A549 (cell line): Measurements from ENCODE around the gene HP1BP3. TPM values are rescaled to one million over a fixed set of nuclear protein-coding genes. Genes with fewer than 3 reads are reported as not detected.

ENCODE experiments used
- ATAC-seq, 2 experiments: fragments of 200-7000 bp in 1 of 2; fragments of >200 bp in 1 of 2; cut with Nextera tagmentation in 1 of 2; cut with Tn5 transposase in 1 of 2; 3 replicates each; pipeline versions ENCODE4 v1.8.0 to v1.9.1; 2018 to 2020; ENCODE audit warnings: mild to moderate bottlenecking in 1 of 2, moderate library complexity in 1 of 2
- CTCF ChIA-PET: fragments of 300-600 bp; sonication (Branson Sonifier 250); formaldehyde crosslinking; extraction: SDS; loops from one replicate; lab custom pipeline; 2021; ENCODE audit warnings: antibody characterized with exemption, inconsistent platforms; lab: Yijun Ruan, JAX
- POLR2A ChIA-PET: fragments of 350-600 bp; formaldehyde crosslinking; extraction: SDS; loops from one replicate; lab custom pipeline; 2021; ENCODE audit warnings: antibody characterized with exemption, inconsistent platforms; lab: Yijun Ruan, JAX
- DNase-seq, 2 experiments: peaks; one replicate each; pipeline versions ENCODE4 v3.0.0 to v3.0.0-alpha.2; 2011 to 2016; ENCODE audit warnings: low read depth in 1 of 2, low spot score in 1 of 2
- FAIRE-seq: peaks from 2 replicates; lab custom pipeline; 2011; peaks lifted over from hg19 to GRCh38; lab: Jason Lieb, UNC
- H3K27ac ChIP-seq, 2 experiments: fragments of >200 bp; sonication (Bioruptor Twin); formaldehyde crosslinking; 3 replicates each; pipeline ENCODE4 v1.5.1; 2016 to 2017
- H3K4me1 ChIP-seq: fragments of >200 bp; sonication (Bioruptor Twin); formaldehyde crosslinking; 3 replicates; pipeline ENCODE4 v1.6.1; 2016
- H3K4me2 ChIP-seq: fragments of >200 bp; sonication (Bioruptor Twin); formaldehyde crosslinking; 3 replicates; pipeline ENCODE4 v1.6.1; 2016
- H3K4me3 ChIP-seq: fragments of >200 bp; sonication (Bioruptor Twin); formaldehyde crosslinking; 3 replicates; pipeline ENCODE4 v1.5.1; 2016
- H3K9me3 ChIP-seq: fragments of >200 bp; sonication (Bioruptor Twin); formaldehyde crosslinking; 3 replicates; pipeline ENCODE4 v1.6.1; 2016
- BCL3 ChIP-seq: fragments of >200 bp; sonication (Bioruptor Twin); formaldehyde crosslinking; IDR thresholded peaks from 3 replicates; pipeline ENCODE4 v1.6.1; 2016
- CBX2 ChIP-seq: fragments of 200-600 bp; sonication (generic); IDR thresholded peaks from 2 replicates; pipeline ENCODE4 v1.6.1; 2016; ENCODE audit warnings: low read depth, mild to moderate bottlenecking, borderline replicate concordance
- CEBPB ChIP-seq, 2 experiments: fragments of >200 bp in 1 of 2; sonication (Bioruptor Twin) in 1 of 2; formaldehyde crosslinking in 1 of 2; IDR thresholded peaks; 2 replicates each; pipeline ENCODE4 v1.6.1; 2012 to 2016
- CHD2 ChIP-seq: fragments of 150-350 bp; IDR thresholded peaks from 2 replicates; pipeline ENCODE4 v1.6.1; 2014; ENCODE audit warnings: low read length; ENCODE audit not compliant: partially characterized antibody
- CHD4 ChIP-seq: fragments of 200-600 bp; sonication (generic); IDR thresholded peaks from 2 replicates; pipeline ENCODE4 v1.6.1; 2016; ENCODE audit warnings: antibody characterized with exemption, mild to moderate bottlenecking, borderline replicate concordance
- E2F6 ChIP-seq: IDR thresholded peaks from 2 replicates; pipeline ENCODE4 v1.6.1; 2012; ENCODE audit warnings: low read depth, borderline replicate concordance
- EHF ChIP-seq: fragments of 250-450 bp; sonication (Bioruptor Pico); IDR thresholded peaks from 2 replicates; pipeline ENCODE4 v1.5.0; 2020; ENCODE audit warnings: mild to moderate bottlenecking
- ELK1 ChIP-seq: fragments of 150-350 bp; IDR thresholded peaks from 2 replicates; pipeline ENCODE4 v1.6.1; 2014; ENCODE audit warnings: low read depth, mild to moderate bottlenecking, low read length
- EP300 ChIP-seq, 2 experiments: fragments of >200 bp; sonication (Bioruptor Twin); formaldehyde crosslinking; IDR thresholded peaks; 2 replicates in 1 of 2; 3 replicates in 1 of 2; pipeline ENCODE4 v1.6.1; 2016 to 2017
- GATA3 ChIP-seq: IDR thresholded peaks from 2 replicates; pipeline ENCODE4 v1.6.1; 2012; ENCODE audit warnings: borderline replicate concordance
- HDAC2 ChIP-seq: fragments of 200-600 bp; sonication (generic); IDR thresholded peaks from 2 replicates; pipeline ENCODE4 v1.6.1; 2016
- HES2 ChIP-seq: fragments of >200 bp; sonication (Bioruptor Twin); formaldehyde crosslinking; IDR thresholded peaks from 2 replicates; pipeline ENCODE4 v1.6.1; 2016
- HEYL ChIP-seq: fragments of 250-450 bp; sonication (Bioruptor Pico); IDR thresholded peaks from 2 replicates; pipeline ENCODE4 v1.8.0; 2021; ENCODE audit warnings: mild to moderate bottlenecking, moderate library complexity
- HOXA7 ChIP-seq: fragments of 250-450 bp; sonication (Bioruptor Pico); IDR thresholded peaks from 2 replicates; pipeline ENCODE4 v1.5.0; 2020; ENCODE audit warnings: mild to moderate bottlenecking, moderate library complexity
- JUN ChIP-seq, 2 experiments: fragments of >200 bp; sonication (Bioruptor Twin); formaldehyde crosslinking; IDR thresholded peaks; 2 replicates in 1 of 2; 3 replicates in 1 of 2; pipeline ENCODE4 v1.6.1; 2016 to 2017
- KDM5A ChIP-seq: fragments of 200-600 bp; sonication (generic); IDR thresholded peaks from 2 replicates; pipeline ENCODE4 v1.6.1; 2016; ENCODE audit warnings: antibody characterized with exemption, mild to moderate bottlenecking
- MYC ChIP-seq: IDR thresholded peaks from 2 replicates; pipeline ENCODE4 v1.6.1; 2012; ENCODE audit warnings: mild to moderate bottlenecking, inconsistent platforms, low read length, improper control_type of control experiment, borderline replicate concordance
- NFE2L2 ChIP-seq: fragments of 150-350 bp; conservative IDR thresholded peaks from 2 replicates; pipeline ENCODE4 v1.6.1; 2014; ENCODE audit warnings: low read length
- PHF8 ChIP-seq: fragments of 200-600 bp; sonication (generic); IDR thresholded peaks from 2 replicates; pipeline ENCODE4 v1.6.1; 2016; ENCODE audit warnings: low read depth, mild to moderate bottlenecking, antibody characterized with exemption, moderate library complexity, borderline replicate concordance
- POLR2A ChIP-seq: IDR thresholded peaks from 2 replicates; pipeline ENCODE4 v1.6.1; 2012; ENCODE audit warnings: mild to moderate bottlenecking, low read length
- RAD21 ChIP-seq, 2 experiments: fragments of >200 bp in 1 of 2; sonication (Bioruptor Twin) in 1 of 2; formaldehyde crosslinking in 1 of 2; IDR thresholded peaks in 1 of 2; conservative IDR thresholded peaks in 1 of 2; 2 replicates in 1 of 2; 3 replicates in 1 of 2; pipeline ENCODE4 v1.6.1; 2012 to 2018; ENCODE audit warnings: inconsistent platforms in 1 of 2
- RCOR1 ChIP-seq: fragments of 150-350 bp; IDR thresholded peaks from 2 replicates; pipeline ENCODE4 v1.6.1; 2014; ENCODE audit warnings: antibody characterized with exemption, low read length, low read depth
- RNF2 ChIP-seq: fragments of 200-600 bp; sonication (generic); IDR thresholded peaks from 2 replicates; pipeline ENCODE4 v1.6.1; 2016; ENCODE audit warnings: low read depth, mild to moderate bottlenecking, antibody characterized with exemption, moderate library complexity, borderline replicate concordance
- TFCP2L1 ChIP-seq: fragments of 250-450 bp; sonication (Bioruptor Pico); IDR thresholded peaks from 2 replicates; pipeline ENCODE4 v1.5.0; 2021; ENCODE audit warnings: mild to moderate bottlenecking
- USF2 ChIP-seq: fragments of 450-650 bp; IDR thresholded peaks from 2 replicates; pipeline ENCODE4 v1.6.1; 2014; ENCODE audit warnings: antibody characterized with exemption
- ZC3H11A ChIP-seq: fragments of 450-650 bp; IDR thresholded peaks from 2 replicates; pipeline ENCODE4 v1.6.1; 2014; ENCODE audit warnings: antibody characterized with exemption, mild to moderate bottlenecking
- WGBS: methylation state at CpG from one replicate; pipeline ENCODE4 v1.1.6; 2017; ENCODE audit errors: missing lambda C conversion rate; 5-methylcytosine and 5-hydroxymethylcytosine counted together
- polyA plus RNA-seq, 4 experiments: library from polyadenylated mRNA; depleted of rRNA in 3 of 4; stranded (reverse); fragments of >200 nt; fragmentation: RNase III in 1 of 4; extraction: RNeasy Plus Mini Kit Qiagen cat#74134 plus additional on column Dnase treatment in 1 of 4; gene quantifications; 2 replicates in 3 of 4; 3 replicates in 1 of 4; pipeline ENCODE4 v1.2.3, GENCODE V29; 2011 to 2017

Gene HP1BP3
- polyA plus RNA-seq, 2 of the 4 experiments (the other 2 are of a cell fraction) = 159 to 214 TPM

- Histone ChIP-seq H3K4me3 (no peak overlapping the region), H3K9me3 (no peaks in the 10 kb centered on the region), H3K27ac (no peak overlapping the region), H3K4me2 (no peak overlapping the region), H3K4me1 (no peaks in the 10 kb centered on the region)
- TF ChIP-seq HEYL = no peak
- no peak for TF ChIP-seq PHF8
- no peak for TF ChIP-seq E2F6
- no peak for TF ChIP-seq CHD2
- TF ChIP-seq EHF (CRISPR knock-in tag) = no peak
- no peak for TF ChIP-seq JUN (IDR thresholded peaks at IDR 0.05)
- TF ChIP-seq CEBPB (IDR thresholded peaks at IDR 0.05) = no peak
- TF ChIP-seq MYC = no peak
- no peak for TF ChIP-seq HDAC2
- 75% methylated on average over 3 of the region's 3 CpGs for WGBS
- ChIA-PET CTCF (interaction anchor here (0.5 kb wide), 1 partner anchor 541 kb away, joined by 4 read pairs; no protein-coding TSS in a partner anchor), POLR2A (no interaction called here)
- FAIRE-seq = no peak
- DNase-seq = no peak
- no peak for ATAC-seq
Observed at GRCh38 chr1:20753589-20753988, 33.5 kb downstream of the HP1BP3 start.

GRCh38 chr1:20751462-20751990 lies 35.6 kb downstream of the HP1BP3 start:
- Histone ChIP-seq H3K4me2 (no peak overlapping the region), H3K9me3 (no peaks in the 10 kb centered on the region), H3K4me3 (no peak overlapping the region), H3K4me1 (no peaks in the 10 kb centered on the region), H3K27ac (no peak overlapping the region)
- no peak for DNase-seq
- 80% methylated on average over 3 of the region's 3 CpGs for WGBS
- FAIRE-seq = no peak
- ChIA-PET CTCF (no interaction called here), POLR2A (interaction anchor here (2.3 kb wide), 1 partner anchor 35 kb away, joined by 6 read pairs; the partner anchor contains the start of gene HP1BP3)
- ATAC-seq = no peak
- no peak for TF ChIP-seq RCOR1
- TF ChIP-seq E2F6 = no peak
- no peak for TF ChIP-seq HES2
- no peak for TF ChIP-seq MYC
- no peak for TF ChIP-seq ELK1
- TF ChIP-seq KDM5A = no peak
- TF ChIP-seq USF2 = no peak

GRCh38 chr1:20742671-20743070 lies 44.4 kb downstream of the HP1BP3 start:
- DNase-seq = no peak
- peaks cover 46% of the 10 kb centered on the region for H3K4me1 ChIP-seq
- TF ChIP-seq RCOR1 (no peak), RAD21 (conservative IDR thresholded peaks at IDR 0.05 in 1 of 2, IDR thresholded peaks at IDR 0.05 in 1 of 2) (no peak), EP300 (IDR thresholded peaks at IDR 0.05) (no peak), CBX2 (no peak), BCL3 (no peak), NFE2L2 (no peak), ZC3H11A (no peak), CHD4 (no peak), HDAC2 (no peak), RNF2 (no peak), HOXA7 (CRISPR knock-in tag) (no peak), TFCP2L1 (no peak), GATA3 (no peak), POLR2A (no peak)
- ChIA-PET CTCF (interaction anchor here (0.6 to 1.9 kb wide), 2 partner anchors 46 to 148 kb away, joined by 3 to 4 read pairs; no protein-coding TSS in a partner anchor), POLR2A (no interaction called here)
- H3K4me2 ChIP-seq = no peak overlapping the region
- no peak for FAIRE-seq
- no peak for ATAC-seq
- H3K9me3 ChIP-seq = no peaks in the 10 kb centered on the region
- no peak overlapping the region for H3K27ac ChIP-seq
- no peak overlapping the region for H3K4me3 ChIP-seq
